H1 (cell line): ENCODE measurements around the gene SERPINA12. TPM values are rescaled to one million over a fixed set of nuclear protein-coding genes. Genes with fewer than 3 reads are reported as not detected.

ENCODE experiments used
- CTCF ChIA-PET: fragments of 300-600 bp; sonication (Branson Sonifier 250); formaldehyde crosslinking; loops from one replicate; lab custom pipeline; 2021; ENCODE audit not compliant: partially characterized antibody; lab: Charles Lee
- POLR2A ChIA-PET: fragments of 300-600 bp; sonication (Branson Sonifier 250); formaldehyde crosslinking; loops from one replicate; lab custom pipeline; 2021; ENCODE audit warnings: inconsistent platforms; ENCODE audit not compliant: partially characterized antibody; lab: Charles Lee
- DNase-seq, 2 experiments: peaks; one replicate each; pipeline versions ENCODE4 v3.0.0 to v3.0.0-alpha.2; 2010 to 2022; ENCODE audit warnings: low spot score in 2 of 2, low read depth in 1 of 2, mixed read lengths in 1 of 2
- FAIRE-seq: peaks from 2 replicates; lab custom pipeline; 2011; peaks lifted over from hg19 to GRCh38; lab: Jason Lieb, UNC
- H2AFZ ChIP-seq: 2 replicates; pipeline ENCODE4 v1.8.1; 2012; ENCODE audit warnings: low read length, inconsistent platforms
- H2AK5ac ChIP-seq: 2 replicates; pipeline ENCODE4 v1.6.1; 2013; ENCODE audit warnings: low read depth, low read length
- H2BK120ac ChIP-seq: replicated peaks from 2 replicates; pipeline ENCODE3; 2013; ENCODE audit warnings: low read depth, low read length, inconsistent platforms
- H2BK12ac ChIP-seq: 2 replicates; pipeline ENCODE4 v1.6.1; 2013; ENCODE audit warnings: low read depth, low read length
- H2BK15ac ChIP-seq: 2 replicates; pipeline ENCODE4 v1.6.1; 2013; ENCODE audit warnings: low read length
- H2BK20ac ChIP-seq: 2 replicates; pipeline ENCODE4 v1.6.1; 2013; ENCODE audit warnings: low read length
- H2BK5ac ChIP-seq: 2 replicates; pipeline ENCODE4 v1.6.1; 2013; ENCODE audit warnings: low read depth, low read length
- H3K14ac ChIP-seq: 2 replicates; pipeline ENCODE4 v1.6.1; 2013; ENCODE audit warnings: inconsistent platforms; ENCODE audit not compliant: insufficient read length
- H3K18ac ChIP-seq: 2 replicates; pipeline ENCODE4 v1.6.1; 2013; ENCODE audit warnings: low read length; ENCODE audit errors: extremely low read depth
- H3K23ac ChIP-seq: 2 replicates; pipeline ENCODE4 v1.6.1; 2013; ENCODE audit warnings: inconsistent platforms; ENCODE audit not compliant: insufficient read length
- H3K23me2 ChIP-seq: 2 replicates; pipeline ENCODE4 v1.6.1; 2013; ENCODE audit warnings: low read depth, low read length
- H3K27ac ChIP-seq: 2 replicates; pipeline ENCODE4 v1.6.1; 2011; ENCODE audit warnings: low read depth, low read length, inconsistent platforms
- H3K27me3 ChIP-seq, 4 experiments: replicated peaks in 1 of 4; 1 replicate in 1 of 4; 2 replicates in 3 of 4; pipeline versions ENCODE4 v1.6.1 to v1.8.1; 2011 to 2013; ENCODE audit warnings: low read length in 3 of 4, mild to moderate bottlenecking in 3 of 4, inconsistent platforms in 2 of 4, mixed read lengths in 2 of 4, moderate library complexity in 1 of 4; ENCODE audit not compliant: control insufficient read depth in 3 of 4, insufficient read depth in 3 of 4; ENCODE audit errors: extremely low read depth in 1 of 4
- H3K36me3 ChIP-seq, 4 experiments: 2 replicates each; pipeline versions ENCODE4 v1.6.1 to v1.8.1; 2011 to 2013; ENCODE audit warnings: mild to moderate bottlenecking in 4 of 4, low read length in 3 of 4, moderate library complexity in 2 of 4, control low read depth in 1 of 4, inconsistent platforms in 1 of 4; ENCODE audit not compliant: insufficient read depth in 4 of 4, control insufficient read depth in 2 of 4
- H3K4ac ChIP-seq: replicated peaks from 2 replicates; pipeline ENCODE3; 2013; ENCODE audit warnings: low read length, low read depth, mixed read lengths, inconsistent platforms; ENCODE audit not compliant: insufficient read length
- H3K4me1 ChIP-seq, 4 experiments: replicated peaks in 1 of 4; 1 replicate in 1 of 4; 2 replicates in 3 of 4; pipeline versions ENCODE4 v1.6.1 to v1.8.1; 2011 to 2013; ENCODE audit warnings: low read length in 3 of 4, inconsistent platforms in 2 of 4, mixed read lengths in 1 of 4; ENCODE audit not compliant: insufficient read depth in 4 of 4, control insufficient read depth in 3 of 4
- H3K4me2 ChIP-seq, 2 experiments: 2 replicates each; pipeline versions ENCODE4 v1.6.1 to v1.8.1; 2011 to 2013; ENCODE audit warnings: low read depth in 2 of 2, low read length in 2 of 2, control low read depth in 1 of 2, inconsistent platforms in 1 of 2, mild to moderate bottlenecking in 1 of 2; ENCODE audit not compliant: insufficient read depth in 1 of 2
- H3K4me3 ChIP-seq, 4 experiments: fragments of 200-600, 300-600 bp in 1 of 4; sonication (generic), shearing (Covaris generic), sonication (Bioruptor Twin) in 1 of 4; 2 replicates each; pipeline versions ENCODE4 v1.5.1 to v1.8.1; 2011 to 2016; ENCODE audit warnings: low read length in 4 of 4, low read depth in 3 of 4, control low read depth in 2 of 4, inconsistent platforms in 2 of 4, mild to moderate bottlenecking in 2 of 4, mixed read lengths in 1 of 4, moderate library complexity in 1 of 4; ENCODE audit not compliant: insufficient read depth in 2 of 4; ENCODE audit errors: extremely low read depth in 1 of 4
- H3K56ac ChIP-seq: replicated peaks from 2 replicates; pipeline ENCODE3; 2013; ENCODE audit warnings: low read depth, mild to moderate bottlenecking, mixed read lengths, low read length, inconsistent platforms; ENCODE audit not compliant: insufficient read length
- H3K79me1 ChIP-seq: 2 replicates; pipeline ENCODE4 v1.6.1; 2013; ENCODE audit warnings: low read depth, low read length, control low read depth
- H3K79me2 ChIP-seq, 2 experiments: 2 replicates each; pipeline versions ENCODE4 v1.6.1 to v1.8.1; 2012 to 2013; ENCODE audit warnings: low read length in 2 of 2, mild to moderate bottlenecking in 2 of 2, inconsistent platforms in 1 of 2; ENCODE audit not compliant: insufficient read depth in 2 of 2, control insufficient read depth in 1 of 2
- H3K9ac ChIP-seq, 4 experiments: replicated peaks in 1 of 4; 1 replicate in 1 of 4; 2 replicates in 3 of 4; pipeline versions ENCODE4 v1.6.1 to v1.8.1; 2011 to 2013; ENCODE audit warnings: low read depth in 3 of 4, low read length in 3 of 4, control low read depth in 2 of 4, mild to moderate bottlenecking in 2 of 4, moderate library complexity in 2 of 4, inconsistent platforms in 1 of 4; ENCODE audit errors: extremely low read depth in 1 of 4
- H3K9me3 ChIP-seq, 2 experiments: 2 replicates each; pipeline versions ENCODE4 v1.6.1 to v1.8.1; 2012 to 2013; ENCODE audit warnings: mild to moderate bottlenecking in 2 of 2, moderate library complexity in 2 of 2, control low read depth in 1 of 2, inconsistent platforms in 1 of 2, low read depth in 1 of 2, low read length in 1 of 2, mixed read lengths in 1 of 2; ENCODE audit not compliant: insufficient read depth in 2 of 2
- H4K20me1 ChIP-seq, 2 experiments: replicated peaks in 1 of 2; 2 replicates each; pipeline versions ENCODE3 to v1.8.1; 2011 to 2013; ENCODE audit warnings: inconsistent platforms in 2 of 2, low read length in 2 of 2, mild to moderate bottlenecking in 1 of 2; ENCODE audit not compliant: insufficient read depth in 2 of 2, control insufficient read depth in 1 of 2
- H4K5ac ChIP-seq: 2 replicates; pipeline ENCODE4 v1.6.1; 2013; ENCODE audit warnings: low read length, low read depth, mixed read lengths, inconsistent platforms; ENCODE audit not compliant: insufficient read length
- H4K8ac ChIP-seq: 2 replicates; pipeline ENCODE4 v1.8.0; 2013; ENCODE audit warnings: mild to moderate bottlenecking, moderate library complexity, low read length, inconsistent platforms; ENCODE audit not compliant: insufficient read depth; ENCODE audit errors: extremely low read depth
- H4K91ac ChIP-seq: replicated peaks from 2 replicates; pipeline ENCODE3; 2013; ENCODE audit warnings: low read length, mixed read lengths, inconsistent platforms; ENCODE audit not compliant: insufficient read length
- BRCA1 ChIP-seq: IDR thresholded peaks from 2 replicates; pipeline ENCODE4 v1.6.1; 2012; ENCODE audit warnings: low read depth, low read length, improper control_type of control experiment
- CEBPB ChIP-seq: IDR thresholded peaks from 2 replicates; pipeline ENCODE4 v1.6.1; 2012; ENCODE audit warnings: low read depth, low read length
- KDM4A ChIP-seq: IDR thresholded peaks from one replicate; pipeline ENCODE4 v1.7.1; 2012; ENCODE audit warnings: low read depth, mild to moderate bottlenecking, moderate library complexity, low read length, inconsistent platforms; ENCODE audit not compliant: severe bottlenecking
- NRF1 ChIP-seq: IDR thresholded peaks from 2 replicates; pipeline ENCODE4 v1.6.1; 2011; ENCODE audit warnings: mild to moderate bottlenecking, low read depth, low read length, improper control_type of control experiment
- POLR2AphosphoS5 ChIP-seq: IDR thresholded peaks from 2 replicates; pipeline ENCODE4 v1.6.1; 2011; ENCODE audit warnings: low read depth, low read length
- RNF2 ChIP-seq: fragments of 200-900, 300-1000 bp; sonication (generic); IDR thresholded peaks from 2 replicates; pipeline ENCODE4 v1.7.1; 2016; ENCODE audit warnings: borderline replicate concordance, low read depth, mild to moderate bottlenecking, antibody characterized with exemption, low read length; ENCODE audit not compliant: poor library complexity, severe bottlenecking; ENCODE audit errors: missing control alignments
- SP4 ChIP-seq: IDR thresholded peaks from 2 replicates; pipeline ENCODE4 v1.6.1; 2012; ENCODE audit warnings: low read length, inconsistent platforms
- TEAD4 ChIP-seq: IDR thresholded peaks from 2 replicates; pipeline ENCODE4 v1.6.1; 2012; ENCODE audit warnings: low read depth, low read length, inconsistent platforms, mixed read lengths
- WGBS, 2 experiments: shearing (Covaris generic) in 1 of 2; methylation state at CpG; one replicate each; pipeline versions ENCODE4 v1.1.6 to v1.1.7; 2013 to 2015; ENCODE audit warnings: low lambda C conversion rate in 2 of 2, mixed read lengths in 2 of 2, inconsistent platforms in 1 of 2, low coverage in 1 of 2, missing lambda C conversion rate in 1 of 2; ENCODE audit not compliant: insufficient replicate concordance in 2 of 2, insufficient coverage in 1 of 2, insufficient read length in 1 of 2; ENCODE audit errors: extremely low coverage in 1 of 2, missing lambda C conversion rate in 1 of 2; 5-methylcytosine and 5-hydroxymethylcytosine counted together
- polyA plus RNA-seq, 7 experiments: library from polyadenylated mRNA; depleted of rRNA in 3 of 7; stranded (reverse) in 5 of 7; unstranded in 2 of 7; fragments of >200 nt in 5 of 7; fragments of 200-250 nt in 2 of 7; gene quantifications; 1 replicate in 5 of 7; 2 replicates in 1 of 7; 4 replicates in 1 of 7; pipeline versions ENCODE4 v1.2.1 to v1.2.3, GENCODE V29; 2011 to 2013; ENCODE audit warnings: missing spikeins in 2 of 7, mixed read lengths in 2 of 7
- total RNA-seq: library from RNA; stranded (reverse); fragmentation: NEBNext Ultra II Directional; extraction: Animal tissue kit (Norgen Biotek cat#: 25700); gene quantifications from 2 replicates; pipeline ENCODE4 v1.2.1, GENCODE V29; 2021
- TF ChIP-seq, protein P1 (sequence below): IDR thresholded peaks from 2 replicates; pipeline ENCODE4 v1.6.1; 2012; ENCODE audit warnings: low read length, inconsistent platforms
- TF ChIP-seq, protein P2 (sequence below): IDR thresholded peaks from 2 replicates; pipeline ENCODE4 v1.6.1; 2011; ENCODE audit warnings: low read length, improper control_type of control experiment

Gene SERPINA12
- total and polyA plus RNA-seq, 2 of the 8 experiments (the other 6 are each of a cell fraction or from before 2014, with no cell fraction given) = not detected

- peaks cover 0 to 12% (median 3%) of the 10 kb centered on the region in 4 experiments; a peak in 4 of 7 replicates for H3K4me1 ChIP-seq
- no peaks in the 10 kb centered on the region for H3K36me3 ChIP-seq
- no peak overlapping the region for H2BK20ac ChIP-seq
- no peak overlapping the region for H4K5ac ChIP-seq
- no peak overlapping the region for H2AFZ ChIP-seq
- H3K14ac ChIP-seq = no peak overlapping the region
- H3K27me3 ChIP-seq = no peaks in the 10 kb centered on the region
- no peak overlapping the region for H3K18ac ChIP-seq
- no peak overlapping the region for H2AK5ac ChIP-seq
- H3K4me2 ChIP-seq = no peak overlapping the region
- no peak overlapping the region for H4K91ac ChIP-seq
- TF ChIP-seq TEAD4 (no peak), RNF2 (no peak), POLR2AphosphoS5 (no peak), SP4 (no peak), CEBPB (no peak), KDM4A (no peak), NRF1 (no peak), BRCA1 (no peak)
- TF ChIP-seq, protein P1, sequence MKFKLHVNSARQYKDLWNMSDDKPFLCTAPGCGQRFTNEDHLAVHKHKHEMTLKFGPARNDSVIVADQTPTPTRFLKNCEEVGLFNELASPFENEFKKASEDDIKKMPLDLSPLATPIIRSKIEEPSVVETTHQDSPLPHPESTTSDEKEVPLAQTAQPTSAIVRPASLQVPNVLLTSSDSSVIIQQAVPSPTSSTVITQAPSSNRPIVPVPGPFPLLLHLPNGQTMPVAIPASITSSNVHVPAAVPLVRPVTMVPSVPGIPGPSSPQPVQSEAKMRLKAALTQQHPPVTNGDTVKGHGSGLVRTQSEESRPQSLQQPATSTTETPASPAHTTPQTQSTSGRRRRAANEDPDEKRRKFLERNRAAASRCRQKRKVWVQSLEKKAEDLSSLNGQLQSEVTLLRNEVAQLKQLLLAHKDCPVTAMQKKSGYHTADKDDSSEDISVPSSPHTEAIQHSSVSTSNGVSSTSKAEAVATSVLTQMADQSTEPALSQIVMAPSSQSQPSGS = no peak
- TF ChIP-seq, protein P2, sequence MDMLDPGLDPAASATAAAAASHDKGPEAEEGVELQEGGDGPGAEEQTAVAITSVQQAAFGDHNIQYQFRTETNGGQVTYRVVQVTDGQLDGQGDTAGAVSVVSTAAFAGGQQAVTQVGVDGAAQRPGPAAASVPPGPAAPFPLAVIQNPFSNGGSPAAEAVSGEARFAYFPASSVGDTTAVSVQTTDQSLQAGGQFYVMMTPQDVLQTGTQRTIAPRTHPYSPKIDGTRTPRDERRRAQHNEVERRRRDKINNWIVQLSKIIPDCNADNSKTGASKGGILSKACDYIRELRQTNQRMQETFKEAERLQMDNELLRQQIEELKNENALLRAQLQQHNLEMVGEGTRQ = no peak
- WGBS, 2 experiments = 80% methylated on average over 7 of the region's 7 CpGs; no CpG with 5 or more reads in 1 of the 2 experiments
- no peak for FAIRE-seq
- H3K27ac ChIP-seq = no peak overlapping the region
- H4K8ac ChIP-seq = no peak overlapping the region
- H4K20me1 ChIP-seq = peaks cover 0 to 5% of the 10 kb centered on the region in 2 experiments
- CTCF ChIA-PET = interaction anchor here (0.7 to 2.4 kb wide), 5 partner anchors 30 to 693 kb away, joined by 3 to 10 read pairs (median 4); no protein-coding TSS in a partner anchor
- peaks cover 14% of the 10 kb centered on the region; the same call in 1 of the 2 replicates for H3K23me2 ChIP-seq
- no peak for DNase-seq
- H2BK12ac ChIP-seq = no peak overlapping the region
- POLR2A ChIA-PET = interaction anchor here (0.6 kb wide), 1 partner anchor 16 kb away, joined by 3 read pairs; no protein-coding TSS in a partner anchor
- no peak overlapping the region for H2BK120ac ChIP-seq
- no peak overlapping the region for H2BK15ac ChIP-seq
- H3K9me3 ChIP-seq = peaks cover 0 to 3% of the 10 kb centered on the region in 2 experiments; a peak in 1 of 4 replicates
- H3K4ac ChIP-seq = no peak overlapping the region
- H2BK5ac ChIP-seq = no peak overlapping the region
- no peak overlapping the region for H3K9ac ChIP-seq
- no peaks in the 10 kb centered on the region for H3K79me2 ChIP-seq
- H3K23ac ChIP-seq = no peak overlapping the region
- H3K79me1 ChIP-seq = no peaks in the 10 kb centered on the region
- H3K4me3 ChIP-seq = no peak overlapping the region
- H3K56ac ChIP-seq = no peak overlapping the region
These were observed 8.5 kb upstream of the SERPINA12 start for GRCh38 chr14:94517641-94518257.
